ENCODE results near the gene ERBB2.

Gene ERBB2

DNA sequence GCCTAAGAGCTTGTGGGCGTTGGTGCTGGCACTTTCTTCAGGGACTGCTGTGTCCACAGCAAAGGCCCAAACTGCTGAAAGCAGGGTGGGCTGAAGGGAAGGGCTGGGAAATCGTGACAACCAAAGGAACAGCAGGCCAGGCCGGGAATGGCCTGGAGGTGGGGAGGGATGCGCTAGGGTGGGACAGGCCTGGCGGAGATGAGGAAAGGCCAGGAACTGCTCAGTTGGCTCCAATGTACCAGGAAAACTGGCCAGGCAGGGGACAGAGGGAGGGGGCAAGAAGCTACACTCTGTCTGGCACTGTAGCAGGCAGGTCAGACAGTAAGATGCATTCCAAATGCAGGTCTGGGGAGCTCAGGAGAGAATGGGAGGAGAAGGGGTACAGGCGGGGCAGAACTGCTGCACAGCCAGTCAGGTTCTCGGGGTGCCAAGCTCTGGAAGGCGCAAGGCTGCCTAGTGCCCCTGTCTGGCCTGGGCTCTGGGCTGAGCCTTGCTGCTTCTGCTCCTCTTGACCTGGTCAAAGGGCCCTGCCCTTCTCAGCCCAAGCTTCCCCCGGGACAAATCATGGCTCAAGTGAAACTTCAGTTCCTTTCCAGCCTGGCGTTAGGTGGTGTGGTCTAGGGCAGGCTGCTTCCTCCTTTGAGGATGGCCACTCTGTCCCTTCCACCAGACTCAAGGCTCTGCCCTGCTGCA, 24.3 kb upstream of the ERBB2 start:
- no peak overlapping the region for H3K4me3 ChIP-seq (ENCODE audit: low read length)
- no peak for DNase-seq (ENCODE audit: low read depth)
- TF ChIP-seq, protein P1, sequence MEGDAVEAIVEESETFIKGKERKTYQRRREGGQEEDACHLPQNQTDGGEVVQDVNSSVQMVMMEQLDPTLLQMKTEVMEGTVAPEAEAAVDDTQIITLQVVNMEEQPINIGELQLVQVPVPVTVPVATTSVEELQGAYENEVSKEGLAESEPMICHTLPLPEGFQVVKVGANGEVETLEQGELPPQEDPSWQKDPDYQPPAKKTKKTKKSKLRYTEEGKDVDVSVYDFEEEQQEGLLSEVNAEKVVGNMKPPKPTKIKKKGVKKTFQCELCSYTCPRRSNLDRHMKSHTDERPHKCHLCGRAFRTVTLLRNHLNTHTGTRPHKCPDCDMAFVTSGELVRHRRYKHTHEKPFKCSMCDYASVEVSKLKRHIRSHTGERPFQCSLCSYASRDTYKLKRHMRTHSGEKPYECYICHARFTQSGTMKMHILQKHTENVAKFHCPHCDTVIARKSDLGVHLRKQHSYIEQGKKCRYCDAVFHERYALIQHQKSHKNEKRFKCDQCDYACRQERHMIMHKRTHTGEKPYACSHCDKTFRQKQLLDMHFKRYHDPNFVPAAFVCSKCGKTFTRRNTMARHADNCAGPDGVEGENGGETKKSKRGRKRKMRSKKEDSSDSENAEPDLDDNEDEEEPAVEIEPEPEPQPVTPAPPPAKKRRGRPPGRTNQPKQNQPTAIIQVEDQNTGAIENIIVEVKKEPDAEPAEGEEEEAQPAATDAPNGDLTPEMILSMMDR (conservative IDR thresholded peaks at IDR 0.05; ENCODE audit: low read depth, low read length), result no peak

DNA sequence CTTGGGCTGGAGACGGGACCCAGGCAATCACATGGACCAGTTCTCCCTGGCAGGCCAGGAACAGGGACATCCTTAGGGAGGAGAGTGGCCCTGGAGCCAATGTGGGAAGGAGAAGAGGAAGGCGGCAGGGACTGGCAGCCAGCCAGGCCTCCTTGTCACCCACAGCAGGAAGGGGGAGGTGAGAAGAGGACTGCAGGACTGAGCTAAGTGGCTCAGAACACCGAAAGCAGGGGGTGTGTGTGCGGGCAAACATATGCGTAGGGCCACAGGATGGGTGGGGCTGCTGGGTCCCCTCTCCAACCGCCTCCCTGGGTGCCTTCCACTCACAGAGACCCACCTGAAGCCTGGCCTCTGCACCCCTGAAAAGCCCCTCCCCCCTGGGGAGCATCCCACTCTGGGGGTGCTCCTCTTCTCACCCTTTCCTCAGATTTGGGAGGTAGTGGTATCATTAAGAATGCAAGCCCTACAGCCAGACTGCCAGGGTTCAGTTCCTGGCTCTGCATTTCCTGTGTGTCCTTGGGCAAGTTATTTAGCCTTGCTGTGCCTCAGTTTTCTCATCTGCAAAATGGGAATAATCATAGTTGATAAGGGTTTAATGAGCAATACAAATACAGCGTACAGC, 23.6 kb upstream of the ERBB2 start:
- TF ChIP-seq, protein P1 (conservative IDR thresholded peaks at IDR 0.05; ENCODE audit: low read depth, low read length), result no peak
- H3K4me3 ChIP-seq (ENCODE audit: low read length), result no peak overlapping the region
- DNase-seq (ENCODE audit: low read depth), result no peak

DNA sequence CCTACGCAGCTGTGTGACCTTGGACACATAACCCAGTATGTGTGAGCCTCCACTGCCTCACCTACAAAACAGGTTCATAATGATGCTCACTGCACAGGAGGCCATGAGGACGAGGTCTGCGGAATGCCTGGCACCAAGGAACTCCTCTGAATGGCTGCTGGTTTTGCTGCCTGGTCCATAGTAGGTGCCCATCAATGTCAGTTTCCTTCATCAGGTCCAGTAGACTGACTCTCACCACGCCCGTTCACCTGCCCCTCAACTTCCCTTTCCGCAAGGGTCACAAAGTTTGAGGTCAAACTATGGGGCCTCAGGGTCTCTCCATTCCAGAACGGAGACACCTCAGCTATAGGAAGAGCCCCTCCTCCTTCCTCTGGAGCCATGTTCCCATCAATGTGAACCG, 22.8 kb upstream of the ERBB2 start:
- no peak for DNase-seq (ENCODE audit: low read depth)
- TF ChIP-seq, protein P1 (conservative IDR thresholded peaks at IDR 0.05; ENCODE audit: low read depth, low read length), result no peak
- H3K4me3 ChIP-seq (ENCODE audit: low read length), result no peak overlapping the region

DNA sequence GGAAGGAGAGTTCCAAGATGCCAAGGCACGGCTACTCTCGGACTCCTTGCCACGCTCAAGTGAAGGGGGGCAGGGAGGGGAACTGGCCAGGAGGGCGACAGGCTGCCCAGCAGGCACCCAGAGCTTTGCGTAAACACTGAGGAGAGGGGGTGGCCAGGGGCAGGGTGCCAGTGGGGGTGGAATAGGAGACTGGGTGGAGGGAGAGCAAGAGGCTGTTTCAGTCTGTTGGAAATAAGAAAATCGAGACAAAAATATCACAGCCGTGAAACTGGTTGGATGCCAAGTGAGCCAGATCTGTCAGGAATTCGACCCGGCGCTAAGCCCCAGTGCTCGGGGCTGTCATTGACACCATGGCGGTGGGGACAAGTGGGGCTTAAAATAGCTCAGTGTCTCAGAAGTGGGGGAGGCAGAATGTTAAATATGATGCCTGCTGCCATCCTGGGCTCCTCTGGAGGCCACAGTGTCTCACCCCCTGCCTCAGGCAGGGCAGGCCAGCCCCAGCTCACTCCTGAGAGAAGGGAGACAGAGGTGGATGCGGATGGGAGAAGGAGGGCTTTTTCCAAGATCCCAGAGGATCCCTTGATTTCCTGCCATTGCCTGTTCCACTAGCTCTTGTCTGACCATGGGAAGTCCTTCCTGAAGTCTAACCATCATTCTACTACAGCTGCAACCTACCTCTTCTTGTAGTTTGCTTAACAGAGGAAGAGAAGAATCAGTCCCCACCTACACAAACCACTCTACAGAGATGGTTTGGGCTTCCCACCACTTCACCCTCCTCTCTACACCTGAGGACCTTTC, 22.1 kb upstream of the ERBB2 start:
- TF ChIP-seq, protein P1 (conservative IDR thresholded peaks at IDR 0.05; ENCODE audit: low read depth, low read length), result no peak
- H3K4me3 ChIP-seq (ENCODE audit: low read length), result no peak overlapping the region
- no peak for DNase-seq (ENCODE audit: low read depth)

DNA sequence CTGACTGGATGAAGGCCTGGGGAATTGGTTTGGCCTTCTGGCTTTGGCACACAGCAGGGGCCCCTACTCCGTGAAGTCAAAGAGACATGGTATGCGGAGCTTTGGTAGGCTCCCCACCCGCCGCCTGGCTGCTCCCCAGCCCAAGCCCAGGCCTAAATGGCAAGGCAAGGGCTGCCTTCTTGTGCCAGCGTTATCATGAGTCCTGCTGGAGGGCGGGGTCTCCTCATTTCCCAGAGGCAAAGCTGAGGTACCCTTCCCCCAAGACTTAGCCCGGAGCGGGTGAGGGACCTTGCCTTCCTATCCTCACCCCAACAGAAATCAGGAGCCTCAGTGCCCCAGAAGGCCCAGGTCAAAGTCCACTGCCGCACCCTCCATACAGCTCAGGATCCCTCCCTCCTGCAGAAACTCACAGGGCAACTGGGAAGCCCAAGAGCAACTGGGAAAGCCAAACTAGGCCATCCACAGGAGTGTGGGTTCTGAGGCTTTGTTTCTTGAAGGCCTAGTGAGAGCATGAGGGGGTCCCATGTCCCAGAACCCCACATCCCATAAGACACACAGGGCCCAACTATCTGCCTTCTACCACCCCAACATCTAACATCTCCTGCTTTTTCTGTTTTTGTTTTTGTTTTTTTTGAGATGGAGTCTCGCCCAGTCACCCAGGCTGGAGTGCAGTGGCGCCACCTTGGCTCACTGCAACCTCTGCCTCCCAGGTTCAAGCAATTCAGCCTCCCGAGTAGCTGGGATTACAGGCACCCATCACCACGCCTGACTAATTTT, 21.3 kb upstream of the ERBB2 start:
- no peak overlapping the region for H3K4me3 ChIP-seq (ENCODE audit: low read length)
- no peak for DNase-seq (ENCODE audit: low read depth)
- TF ChIP-seq, protein P1 (conservative IDR thresholded peaks at IDR 0.05; ENCODE audit: low read depth, low read length), result no peak

DNA sequence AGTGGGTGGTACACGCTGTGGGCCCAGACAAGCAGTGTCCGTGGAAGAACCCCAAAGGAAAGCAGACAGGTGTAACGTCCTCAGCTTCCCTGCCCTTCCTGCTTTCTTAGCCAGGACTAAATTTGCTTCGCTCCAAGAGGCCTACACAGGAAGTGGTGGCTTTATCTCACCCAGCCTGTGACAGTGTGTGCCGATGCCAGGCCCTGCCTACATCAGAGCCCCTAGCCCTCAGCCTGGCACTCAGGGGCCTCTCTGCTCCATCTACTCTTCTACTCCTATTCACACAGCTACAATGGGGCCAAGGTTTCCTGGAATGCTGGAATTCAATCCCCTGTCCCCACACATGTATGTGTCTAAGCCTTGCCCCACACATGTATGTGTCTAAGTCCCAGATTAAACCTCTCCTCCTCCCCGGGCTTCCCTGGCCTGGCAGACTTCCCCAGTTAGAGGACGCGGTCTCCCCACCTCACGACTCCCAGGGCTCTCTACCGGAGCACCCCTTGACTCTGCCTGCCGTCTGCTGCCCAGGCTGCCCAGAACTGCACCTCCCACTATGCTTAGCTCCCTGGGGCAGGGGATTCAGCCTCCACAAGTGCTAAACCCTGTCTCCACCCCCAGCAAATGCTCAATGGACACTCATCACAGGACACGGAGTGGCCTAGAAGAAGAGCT, 20.2 kb upstream of the ERBB2 start:
- H3K4me3 ChIP-seq (ENCODE audit: low read length), result no peak overlapping the region
- TF ChIP-seq, protein P1 (conservative IDR thresholded peaks at IDR 0.05; ENCODE audit: low read depth, low read length), result no peak
- no peak for DNase-seq (ENCODE audit: low read depth)

Data from retinal pigment epithelial cell (primary cell).